GM18519 (cell line): ENCODE data around the gene NCBP2L.
"Not testable (repeated sequence)": the region's sequence is repeated elsewhere in the genome, so short reads cannot be mapped to it uniquely, and the experiment has no call there.

Source experiments
- ATAC-seq: cut with Tn5 transposase; IDR thresholded peaks from one replicate; pipeline ENCODE4 v1.9.1; 2021; ENCODE audit warnings: mild to moderate bottlenecking, moderate library complexity; ENCODE audit not compliant: unreplicated experiment, low FRiP score

NCBP2L gene

GRCh38 chrX:107804427-107804826, 26.9 kb downstream of the NCBP2L start:
- no peak for ATAC-seq

GRCh38 chrX:107805179-107805578, 27.6 kb downstream of the NCBP2L start:
- ATAC-seq: no peak

- ATAC-seq: not testable (repeated sequence)
These were observed 32.5 kb downstream of the NCBP2L start for GRCh38 chrX:107810053-107810452.

- ATAC-seq: no peak
These were observed 41.5 kb downstream of the NCBP2L start for GRCh38 chrX:107818900-107819521.

- ATAC-seq: no peak
These were observed 45.5 kb downstream of the NCBP2L start for GRCh38 chrX:107823042-107823441.

GRCh38 chrX:107823456-107823855, 45.9 kb downstream of the NCBP2L start:
- ATAC-seq: no peak

- no peak for ATAC-seq
These were observed 48.2 kb downstream of the NCBP2L start, which contains the start of gene MID2 for GRCh38 chrX:107825698-107826237. Gene MID2 (plus strand): TSS chrX:107825866. CDS start chrX:107826427, 561 bp downstream.

- no peak for ATAC-seq
These were observed 48.9 kb downstream of the NCBP2L start for GRCh38 chrX:107826238-107827029.

GRCh38 chrX:107827030-107827831, 49.7 kb downstream of the NCBP2L start:
- no peak for ATAC-seq

GRCh38 chrX:107827852-107828251, 50.3 kb downstream of the NCBP2L start:
- no peak for ATAC-seq

GRCh38 chrX:107829878-107830277, 52.3 kb downstream of the NCBP2L start:
- ATAC-seq: no peak

GRCh38 chrX:107831071-107831730, 53.7 kb downstream of the NCBP2L start:
- ATAC-seq: no peak

- no peak for ATAC-seq
These were observed 57.0 kb downstream of the NCBP2L start for GRCh38 chrX:107834275-107835201.

- ATAC-seq: no peak
These were observed 59.4 kb downstream of the NCBP2L start for GRCh38 chrX:107836958-107837357.

GRCh38 chrX:107840971-107841370, 63.4 kb downstream of the NCBP2L start:
- ATAC-seq: no peak

GRCh38 chrX:107842715-107843400, 65.3 kb downstream of the NCBP2L start:
- no peak for ATAC-seq
